HG02571 (cell line): ENCODE data around the gene GLG1.

Experiments
- ATAC-seq: cut with Tn5 transposase; IDR thresholded peaks from one replicate; pipeline ENCODE4 v1.9.1; 2021; ENCODE audit warnings: mild to moderate bottlenecking, moderate library complexity; ENCODE audit not compliant: unreplicated experiment

GLG1 gene

DNA sequence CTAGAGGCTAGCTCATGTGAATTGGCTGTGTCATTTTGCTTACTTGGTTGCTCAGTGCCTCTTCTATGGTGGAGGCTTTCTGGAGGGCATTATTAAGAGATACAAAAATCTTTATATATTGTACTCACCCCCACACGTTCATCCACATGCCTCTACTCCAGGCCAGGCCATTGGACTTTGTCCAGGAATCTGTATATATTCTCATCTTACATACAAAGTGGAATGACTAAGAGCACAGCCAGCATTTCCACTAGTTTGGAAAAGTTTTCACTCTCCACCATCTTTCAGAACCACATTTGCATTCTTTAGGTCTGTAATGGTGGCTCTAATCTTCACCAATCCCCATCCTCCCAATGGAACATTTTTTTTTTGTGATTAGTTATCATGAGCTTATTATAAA, 4.8 kb upstream of the GLG1 start:
- no peak for ATAC-seq

DNA sequence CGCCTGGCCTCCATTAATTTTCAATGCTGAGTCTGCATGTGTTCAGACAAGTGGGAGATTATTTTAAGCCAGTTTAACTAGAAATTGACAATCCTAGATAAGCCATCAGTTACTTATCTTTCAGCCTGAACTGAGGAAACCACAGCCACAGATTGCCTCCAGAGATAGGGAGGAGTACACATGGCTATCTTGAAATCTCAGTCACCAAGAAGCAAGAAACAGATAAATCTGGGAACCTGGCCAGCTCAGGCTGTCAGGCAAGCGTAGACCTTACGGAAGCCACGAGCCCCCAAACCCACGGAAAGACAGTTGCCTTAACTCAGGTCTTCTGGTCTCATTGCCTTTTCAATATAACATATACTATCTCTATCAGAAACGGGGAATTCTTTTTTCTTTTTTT, 2.0 kb upstream of the GLG1 start:
- no peak for ATAC-seq

DNA sequence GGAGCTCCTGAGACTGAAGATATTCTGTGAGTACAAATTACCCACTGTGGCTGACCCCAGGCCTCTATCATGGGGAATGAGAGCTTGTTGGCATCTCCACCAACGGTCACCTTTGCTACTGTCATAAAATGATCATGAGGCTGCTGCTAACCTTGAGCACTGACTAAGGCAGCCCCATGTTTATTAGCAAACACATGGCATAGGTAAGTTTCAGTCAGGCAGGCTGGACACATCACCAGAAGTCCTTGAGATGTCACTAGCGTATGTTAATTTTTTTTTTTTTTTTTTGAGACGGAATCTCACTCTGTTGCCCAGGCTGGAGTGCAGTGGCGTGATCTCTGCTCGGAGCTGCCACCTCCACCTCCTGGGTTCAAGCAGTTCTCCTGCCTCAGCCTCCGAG, 1.5 kb upstream of the GLG1 start:
- ATAC-seq = no peak

DNA sequence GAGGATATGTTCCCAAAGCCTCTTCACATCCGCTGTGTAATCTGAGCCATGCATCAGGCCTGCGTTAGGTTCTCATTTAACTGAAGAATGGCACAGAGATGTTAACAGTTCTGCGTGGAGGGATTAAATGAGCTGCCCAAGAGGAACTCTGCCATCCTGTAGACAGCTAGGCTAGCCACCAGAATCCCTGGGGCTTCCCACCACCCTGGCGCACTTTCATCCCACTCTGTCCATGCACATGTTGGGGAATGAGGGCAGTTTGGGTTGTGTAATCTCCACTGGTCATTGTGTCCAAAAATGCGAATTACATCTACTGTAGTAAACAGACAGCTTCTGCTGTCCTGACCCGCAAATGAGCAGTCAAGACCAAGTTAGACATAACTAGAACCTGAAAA, 1.0 kb upstream of the GLG1 start:
- ATAC-seq = no peak

DNA sequence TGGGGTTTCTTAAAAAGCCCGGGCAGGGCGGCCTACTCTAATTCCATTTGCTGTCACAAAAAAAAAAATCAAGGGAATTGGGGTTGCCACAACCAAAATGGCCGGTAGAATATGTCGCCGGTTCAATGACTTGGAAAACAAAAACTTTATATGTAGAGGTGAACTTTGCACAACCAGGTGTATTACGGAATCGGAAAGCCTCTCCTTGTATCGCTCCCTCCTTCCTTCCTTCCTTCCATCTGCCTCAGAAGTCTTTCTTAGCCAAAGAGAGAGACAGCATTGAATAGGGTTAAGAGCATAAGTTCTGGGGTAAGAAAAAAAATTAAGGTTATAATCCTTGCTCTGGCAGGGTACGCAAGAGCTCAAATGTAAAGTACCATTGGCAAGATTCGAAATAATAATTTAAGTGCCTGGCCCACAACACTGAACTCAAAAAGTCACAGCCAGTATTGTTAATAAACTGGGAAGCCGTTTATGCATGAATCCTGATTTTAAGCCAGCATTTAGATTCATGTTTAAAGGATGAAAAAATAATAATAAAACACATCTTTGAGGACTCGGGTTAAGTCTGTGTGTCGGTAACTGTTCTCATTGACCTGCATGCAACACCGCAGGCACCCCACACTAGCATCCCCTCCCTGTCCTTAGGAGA, 522 bp upstream of the GLG1 start:
- peak; percentile 8 for ATAC-seq

DNA sequence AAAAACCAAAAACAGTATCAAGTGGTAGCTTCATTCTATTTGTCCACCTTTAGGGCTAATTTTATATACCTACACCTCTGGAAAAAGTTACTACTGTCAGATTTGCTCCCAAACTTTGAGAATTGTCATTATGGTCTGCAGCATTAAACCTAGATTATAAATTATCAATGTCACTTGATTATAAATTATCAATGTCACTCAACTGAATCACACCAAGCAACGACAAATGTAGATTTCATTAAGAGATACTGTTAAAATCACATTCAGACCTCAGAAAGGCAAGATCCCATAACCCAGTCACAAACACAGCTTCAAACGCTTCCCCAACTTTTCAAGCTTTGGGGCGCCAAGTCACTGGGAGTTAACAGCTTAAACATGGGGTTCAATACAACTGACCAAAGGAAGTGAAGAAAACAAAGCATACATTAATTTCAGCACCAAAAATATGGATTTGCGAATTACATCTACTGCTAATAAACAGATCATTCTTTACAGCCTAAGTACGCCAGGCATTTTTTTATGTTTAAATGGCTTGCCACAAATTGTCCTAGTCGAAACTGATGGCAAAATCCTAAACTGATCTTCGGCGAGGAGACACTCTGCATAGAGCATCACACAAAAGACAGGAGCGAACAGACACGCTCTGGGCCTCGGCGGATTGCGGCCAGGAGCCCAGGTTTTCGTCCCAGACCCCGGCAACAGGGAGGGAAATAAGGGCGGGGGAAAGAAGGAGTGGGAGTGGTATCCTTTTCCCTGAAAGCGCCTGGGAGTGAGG, 981 bp downstream of the GLG1 start:
- no peak for ATAC-seq

GRCh38 chr16:74605332-74605731, 1.6 kb downstream of the GLG1 start:
- no peak for ATAC-seq

GRCh38 chr16:74603848-74604247, 3.1 kb downstream of the GLG1 start:
- ATAC-seq = no peak

DNA sequence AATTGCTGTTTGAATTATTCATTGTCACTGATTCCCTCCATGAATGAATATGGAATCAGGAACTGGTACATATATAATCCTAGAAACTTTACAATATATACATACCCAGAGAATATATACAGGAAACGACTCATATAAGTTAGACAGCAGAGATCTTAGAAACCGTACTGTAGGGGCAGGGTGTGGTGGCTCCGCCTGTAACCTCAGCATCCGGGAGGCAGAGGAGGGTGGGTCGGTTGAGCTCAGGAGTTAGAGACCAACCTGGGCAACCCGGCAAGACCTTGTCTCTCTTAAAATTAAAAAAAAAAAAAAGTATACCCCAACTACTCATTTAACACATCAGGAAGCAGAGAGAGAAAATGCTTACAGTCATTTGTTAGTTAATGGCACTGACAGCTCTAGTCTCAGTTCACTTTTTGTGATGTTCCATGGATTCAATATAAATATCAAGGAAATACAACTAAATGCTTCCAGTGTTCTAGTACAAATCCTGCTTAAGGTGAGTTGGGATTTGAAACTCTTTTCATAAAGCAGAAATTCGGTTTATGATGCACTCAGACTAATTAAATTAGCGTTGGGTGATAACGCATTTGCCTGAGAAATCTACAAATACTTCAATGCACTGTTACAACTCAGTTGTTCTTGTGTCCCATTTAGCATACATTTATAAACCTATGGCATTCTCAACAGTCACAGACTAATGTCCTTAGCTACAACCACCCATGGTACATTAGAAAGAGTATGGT, 5.6 kb downstream of the GLG1 start:
- no peak for ATAC-seq

DNA sequence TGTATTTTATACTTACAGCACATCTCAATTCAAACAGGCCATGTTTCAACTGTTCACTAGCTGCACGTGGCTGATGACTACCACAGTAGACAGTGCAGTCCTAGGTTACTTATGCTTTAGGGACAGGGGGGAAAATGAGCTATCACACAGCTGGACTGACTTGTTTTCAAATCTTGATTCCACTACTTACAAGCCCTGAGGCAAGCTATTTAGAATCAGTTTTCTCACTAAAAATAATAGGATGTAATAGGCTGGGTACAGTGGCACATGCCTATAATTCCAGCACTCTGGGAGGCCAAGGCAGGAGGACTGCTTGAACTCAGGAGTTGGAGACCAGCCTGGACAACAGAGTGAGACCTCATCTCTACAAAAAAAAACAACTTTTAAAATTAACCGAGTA, 10.3 kb downstream of the GLG1 start:
- no peak for ATAC-seq

- ATAC-seq = no peak
These were observed 14.1 kb downstream of the GLG1 start for GRCh38 chr16:74592847-74593246.

DNA sequence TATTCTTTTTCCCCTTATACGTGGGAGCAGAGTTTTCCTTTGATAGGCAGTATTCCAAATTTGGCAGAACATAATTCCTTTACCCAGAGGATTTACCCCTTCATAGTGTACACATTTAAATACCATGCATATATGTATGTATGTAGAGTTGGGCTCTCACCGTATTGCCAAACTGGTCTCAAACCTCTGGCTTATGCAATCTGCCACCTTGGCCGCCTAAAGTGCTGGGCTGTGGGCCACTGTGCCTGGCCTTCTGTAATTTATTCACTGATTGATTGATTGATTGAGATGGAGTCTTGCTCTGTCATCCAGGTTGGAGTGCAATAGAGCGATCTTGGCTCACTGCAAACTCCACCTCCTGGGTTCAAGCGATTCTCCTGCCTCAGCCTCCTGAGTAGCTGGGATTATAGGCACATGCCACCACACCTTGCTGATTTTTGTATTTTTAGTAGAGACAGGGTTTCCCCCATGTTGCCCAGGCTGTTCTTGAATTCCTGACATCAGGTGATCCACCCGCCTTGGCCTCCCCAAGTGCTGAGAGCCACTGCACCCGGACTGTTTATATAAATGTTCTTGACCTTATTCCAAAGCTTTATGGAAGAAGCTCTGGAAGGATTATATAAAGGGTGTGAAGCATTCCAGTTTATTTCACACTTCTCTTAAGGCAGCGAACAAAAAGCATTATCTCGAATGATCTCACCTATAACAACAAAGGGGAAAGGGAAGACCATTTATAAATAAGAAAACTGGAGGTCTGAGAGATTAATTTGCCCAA, 14.9 kb downstream of the GLG1 start:
- no peak for ATAC-seq

- no peak for ATAC-seq
These were observed 20.0 kb downstream of the GLG1 start for GRCh38 chr16:74586948-74587347.

DNA sequence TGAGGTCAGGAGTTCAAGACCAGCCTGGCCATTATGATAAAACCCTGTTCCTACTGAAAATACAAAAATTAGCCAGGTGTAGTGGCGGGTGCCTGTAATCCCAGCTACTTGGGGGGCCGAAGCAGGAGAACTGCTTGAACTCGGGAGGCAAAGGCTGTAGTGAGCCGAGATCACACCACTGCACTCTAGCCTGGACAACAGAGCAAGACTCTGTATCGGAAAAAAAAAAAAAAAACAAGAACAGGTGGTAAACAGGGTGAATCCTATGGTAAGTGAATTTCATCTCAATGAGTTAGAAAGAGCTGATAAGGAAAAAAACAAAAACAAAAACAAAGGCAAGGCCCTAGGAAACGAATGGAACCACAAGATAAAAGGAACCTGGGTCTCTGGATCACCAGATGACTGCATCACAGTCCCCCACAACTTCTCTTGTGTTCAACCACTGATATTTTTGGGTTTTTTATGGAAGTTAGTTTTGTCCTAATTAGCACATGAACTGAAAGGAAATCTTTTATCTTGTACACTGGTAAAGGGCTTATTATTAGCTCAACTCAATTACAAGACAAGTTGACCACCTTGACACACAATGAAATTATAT, 21.0 kb downstream of the GLG1 start:
- ATAC-seq = no peak

DNA sequence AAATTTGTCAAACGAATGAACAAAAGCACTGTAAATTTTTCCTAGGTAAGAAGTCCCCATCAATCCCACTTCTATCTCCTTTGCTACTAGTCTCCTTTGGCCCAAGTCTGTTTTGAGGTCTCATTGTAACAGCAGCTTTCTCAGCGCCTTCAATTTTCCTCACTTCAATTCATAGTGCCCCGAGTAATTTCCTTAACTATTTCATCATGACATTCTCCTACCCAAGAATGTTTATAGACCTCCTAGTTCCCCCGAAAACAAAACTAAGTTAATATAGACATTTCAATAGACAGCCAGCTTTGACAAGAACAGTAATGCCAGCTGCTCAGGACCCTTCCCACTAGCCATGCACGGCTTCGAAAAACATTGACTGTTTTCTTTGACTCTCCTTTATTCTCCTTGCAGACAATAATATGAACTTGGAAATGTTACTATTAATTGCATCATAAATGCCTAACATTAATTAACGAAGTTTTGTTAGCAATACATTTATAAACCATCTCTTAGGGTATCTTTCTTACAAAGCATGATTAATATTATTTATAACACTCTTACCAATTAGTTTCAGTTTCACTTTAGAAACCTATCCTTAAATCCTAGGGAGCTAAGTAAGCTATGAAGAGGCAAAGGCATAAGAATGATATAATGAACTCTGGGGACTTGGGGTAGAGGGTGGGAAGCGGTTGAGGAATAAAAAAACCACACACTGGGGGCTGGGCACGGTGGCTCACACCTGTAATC, 22.8 kb downstream of the GLG1 start:
- no peak for ATAC-seq

DNA sequence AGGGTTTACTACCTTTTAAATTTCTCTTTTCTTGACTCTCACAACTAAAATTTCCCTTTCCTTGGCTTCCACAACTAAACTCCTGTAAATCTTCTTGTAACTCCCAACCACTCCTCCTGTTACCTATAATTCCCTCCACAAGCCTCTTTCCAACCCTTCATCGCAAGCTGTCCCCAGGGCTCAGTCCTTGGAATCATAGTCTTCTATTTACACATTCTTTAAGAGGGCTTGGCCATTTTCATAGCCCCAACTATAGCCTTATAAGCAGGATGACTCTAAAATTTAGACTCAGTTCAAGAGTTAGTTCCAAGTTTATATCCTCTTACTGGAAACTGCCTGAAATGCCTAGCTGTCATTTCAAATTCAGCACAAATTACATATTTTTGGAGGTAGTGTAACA, 23.9 kb downstream of the GLG1 start:
- ATAC-seq = no peak

GRCh38 chr16:74580833-74581232, 26.1 kb downstream of the GLG1 start:
- no peak for ATAC-seq

GRCh38 chr16:74578838-74579237, 28.1 kb downstream of the GLG1 start:
- no peak for ATAC-seq

- no peak for ATAC-seq
These were observed 28.5 kb downstream of the GLG1 start for GRCh38 chr16:74578433-74578832.

- ATAC-seq = no peak
These were observed 29.0 kb downstream of the GLG1 start for GRCh38 chr16:74577882-74578366.
